K562 (cell line): Measurements from ENCODE around the gene NYNRIN. TPM values are rescaled to one million over a fixed set of nuclear protein-coding genes. Genes with fewer than 3 reads are reported as not detected.
A peak's percentile ranks its signal among the peaks of the same experiment; 100 is the strongest.

Experiments
- CTBP1 ChIP-seq: fragments of 450-650 bp; IDR thresholded peaks from 2 replicates; pipeline ENCODE4 v1.6.1; 2016; ENCODE audit warnings: borderline replicate concordance
- E2F1 ChIP-seq: sonication (generic); formaldehyde crosslinking; IDR thresholded peaks from 2 replicates; pipeline ENCODE4 v1.8.1; 2023; ENCODE audit warnings: mild to moderate bottlenecking, missing genetic modification reagents, moderate library complexity
- ELF4 ChIP-seq: fragments of 450-650 bp; formaldehyde crosslinking; IDR thresholded peaks from 2 replicates; pipeline ENCODE4 v1.4.0; 2022; ENCODE audit warnings: missing genetic modification characterization
- GABPB1 ChIP-seq: sonication (generic); formaldehyde crosslinking; IDR thresholded peaks from 2 replicates; pipeline ENCODE4 v1.8.0; 2022; ENCODE audit warnings: mild to moderate bottlenecking, missing genetic modification reagents
- HCFC1 ChIP-seq: IDR thresholded peaks from 2 replicates; pipeline ENCODE4 v1.6.1; 2012; ENCODE audit warnings: low read depth, low read length, improper control_type of control experiment
- HDAC1 ChIP-seq, 2 experiments: fragments of 450-650 bp; IDR thresholded peaks; 2 replicates each; pipeline ENCODE4 v1.6.1; 2016 to 2017; ENCODE audit warnings: inconsistent platforms in 1 of 2, mild to moderate bottlenecking in 1 of 2, moderate library complexity in 1 of 2
- KLF13 ChIP-seq: fragments of 450-650 bp; IDR thresholded peaks from 2 replicates; pipeline ENCODE4 v1.6.1; 2016; ENCODE audit warnings: missing genetic modification characterization, low read depth, mild to moderate bottlenecking, missing compliant biosample characterization, moderate library complexity, borderline replicate concordance
- KLF16 ChIP-seq: IDR thresholded peaks from 2 replicates; pipeline ENCODE4 v1.6.1; 2016; ENCODE audit warnings: antibody characterized with exemption
- RBM34 ChIP-seq: fragments of 200-400 bp; formaldehyde crosslinking; IDR thresholded peaks from 2 replicates; pipeline ENCODE4 v1.6.1; 2018; ENCODE audit warnings: low read length, borderline replicate concordance; ENCODE audit not compliant: insufficient read depth
- SREBF1 ChIP-seq: fragments of 150-350 bp; IDR thresholded peaks from 2 replicates; pipeline ENCODE4 v1.6.1; 2014; ENCODE audit warnings: antibody characterized with exemption, low read depth, low read length, borderline replicate concordance
- TARDBP ChIP-seq: fragments of 450-650 bp; IDR thresholded peaks from 2 replicates; pipeline ENCODE4 v1.6.1; 2016
- ZBTB40 ChIP-seq, 2 experiments: fragments of 450-650 bp in 1 of 2; sonication (generic) in 1 of 2; formaldehyde crosslinking in 1 of 2; IDR thresholded peaks; 2 replicates each; pipeline versions ENCODE4 v1.7.1 to v1.9.0; 2016 to 2022; ENCODE audit warnings: inconsistent platforms in 1 of 2, mild to moderate bottlenecking in 1 of 2, missing genetic modification reagents in 1 of 2
- ZFX ChIP-seq: sonication (generic); formaldehyde crosslinking; IDR thresholded peaks from 2 replicates; pipeline ENCODE4 v1.8.0; 2022; ENCODE audit warnings: mild to moderate bottlenecking, missing genetic modification reagents, moderate library complexity
- ZNF263 ChIP-seq: sonication (generic); formaldehyde crosslinking; IDR thresholded peaks from 2 replicates; pipeline ENCODE4 v1.8.0; 2022; ENCODE audit warnings: mild to moderate bottlenecking, missing genetic modification reagents, borderline replicate concordance
- ZNF408 ChIP-seq: fragments of 250-450 bp; sonication (Bioruptor Pico); IDR thresholded peaks from 2 replicates; pipeline ENCODE4 v1.4.0; 2020; ENCODE audit warnings: low read depth, mild to moderate bottlenecking, moderate library complexity
- ZNF740 ChIP-seq, 3 experiments: fragments of 200-800 bp in 1 of 3; sonication (Bioruptor generic) in 1 of 3; sonication (generic) in 1 of 3; formaldehyde crosslinking in 1 of 3; IDR thresholded peaks; 2 replicates each; pipeline versions ENCODE4 v1.6.1 to v1.8.0; 2016 to 2022; ENCODE audit warnings: mild to moderate bottlenecking in 2 of 3, missing compliant biosample characterization in 2 of 3, missing genetic modification characterization in 2 of 3, missing genetic modification reagents in 1 of 3
- polyA plus RNA-seq, 8 experiments: library from polyadenylated mRNA; depleted of rRNA in 4 of 8; stranded (reverse) in 5 of 8; unstranded in 3 of 8; fragments of >200 nt; fragmentation: Nextera tagmentation in 2 of 8; fragmentation: Illumina TruSeq in 1 of 8; extraction: Ambion mirVana in 2 of 8; extraction: Trizol in 1 of 8; gene quantifications; 2 replicates each; pipeline versions ENCODE4 v1.2.1 to v1.2.3, GENCODE V29; 2011 to 2014; ENCODE audit warnings: inconsistent platforms in 1 of 8, missing spikeins in 1 of 8
- total RNA-seq, 7 experiments: library from RNA; depleted of rRNA in 6 of 7; stranded (reverse); fragments of >200 nt in 6 of 7; fragmentation: Illumina TruSeq in 2 of 7; extraction: Trizol in 2 of 7; gene quantifications; 2 replicates each; pipeline versions ENCODE4 v1.2.1 to v1.2.3, GENCODE V29; 2011 to 2021; ENCODE audit warnings: low replicate concordance in 1 of 7

Gene NYNRIN
- total and polyA plus RNA-seq, 9 of the 15 experiments (the other 6 are each of a cell fraction or from before 2014, with no cell fraction given) = 0.04 to 1.2 (median 0.28) TPM

GRCh38 chr14:24429395-24430142, 30.8 kb downstream of the NYNRIN start, which contains the start of the genes CBLN3 and KHNYN (continued):
- TF ChIP-seq TARDBP (peak; percentile 18; the same call in 1 of the 2 replicates), KLF16 (no peak), GABPB1 (CRISPR knock-in tag) (peak; percentile 48; the same call in 1 of the 2 replicates), ZNF263 (CRISPR knock-in tag) (peak; percentile 96), ZBTB40 (IDR thresholded peaks at IDR 0.05) (no peak), ZBTB40 (CRISPR knock-in tag; IDR thresholded peaks at IDR 0.05) (no peak), ZFX (CRISPR knock-in tag) (peak; percentile 97), ZNF408 (no peak), KLF13 (tag) (no peak), ZNF740 (CRISPR knock-in tag; IDR thresholded peaks at IDR 0.05) (no peak), ZNF740 (tag; IDR thresholded peaks at IDR 0.05) (0 out of 4 replicates have a peak, but pooled peaks of 1 of the 2 experiments have one; percentile 5), HCFC1 (no peak), ELF4 (0 out of 2 replicates have a peak, but pooled peaks have one; percentile 65), RBM34 (no peak), HDAC1 (IDR thresholded peaks at IDR 0.05) (no peak), CTBP1 (peak; percentile 17; the same call in 1 of the 2 replicates), SREBF1 (no peak), E2F1 (CRISPR knock-in tag) (no peak)
